HEK293 (cell line): Measurements from ENCODE around the gene FAM171A1.

Experiments used
- HIC1 ChIP-seq: fragments of 450-650 bp; formaldehyde crosslinking; IDR thresholded peaks from 2 replicates; pipeline ENCODE4 v1.5.1; 2016; ENCODE audit warnings: missing biosample characterization, missing genetic modification characterization
- WT1 ChIP-seq: fragments of 450-650 bp; formaldehyde crosslinking; IDR thresholded peaks from 2 replicates; pipeline ENCODE4 v1.5.1; 2016; ENCODE audit warnings: missing biosample characterization, missing genetic modification characterization
- ZBTB20 ChIP-seq: fragments of 450-650 bp; formaldehyde crosslinking; IDR thresholded peaks from 2 replicates; pipeline ENCODE4 v1.5.1; 2016; ENCODE audit warnings: missing biosample characterization, missing genetic modification characterization
- ZNF184 ChIP-seq: fragments of 450-650 bp; IDR thresholded peaks from 2 replicates; pipeline ENCODE4 v1.5.1; 2018; ENCODE audit warnings: missing biosample characterization, mild to moderate bottlenecking, missing genetic modification characterization
- ZNF335 ChIP-seq: fragments of 450-650 bp; formaldehyde crosslinking; conservative IDR thresholded peaks from 2 replicates; pipeline ENCODE4 v1.5.1; 2016; ENCODE audit warnings: missing biosample characterization, missing genetic modification characterization
- ZNF362 ChIP-seq: fragments of 450-650 bp; formaldehyde crosslinking; IDR thresholded peaks from 2 replicates; pipeline ENCODE4 v1.5.1; 2016; ENCODE audit warnings: missing biosample characterization, missing genetic modification characterization
- ZNF48 ChIP-seq: fragments of 450-650 bp; formaldehyde crosslinking; IDR thresholded peaks from 2 replicates; pipeline ENCODE4 v1.5.1; 2016; ENCODE audit warnings: missing biosample characterization, missing genetic modification characterization
- ZNF510 ChIP-seq: fragments of 450-650 bp; formaldehyde crosslinking; IDR thresholded peaks from 2 replicates; pipeline ENCODE4 v1.5.1; 2018; ENCODE audit warnings: mild to moderate bottlenecking, missing genetic modification characterization, missing biosample characterization; ENCODE audit not compliant: insufficient replicate concordance
- ZNF664 ChIP-seq: fragments of 450-650 bp; formaldehyde crosslinking; IDR thresholded peaks from 2 replicates; pipeline ENCODE4 v1.5.1; 2016; ENCODE audit warnings: missing biosample characterization, missing genetic modification characterization
- ZNF747 ChIP-seq: fragments of 450-650 bp; formaldehyde crosslinking; IDR thresholded peaks from 2 replicates; pipeline ENCODE4 v1.5.1; 2016; ENCODE audit warnings: missing biosample characterization, missing genetic modification characterization
- ZNF776 ChIP-seq: fragments of 450-650 bp; formaldehyde crosslinking; IDR thresholded peaks from 2 replicates; pipeline ENCODE4 v1.5.0; 2017; ENCODE audit warnings: missing biosample characterization, missing genetic modification characterization, borderline replicate concordance
- ZNF791 ChIP-seq: fragments of 450-650 bp; formaldehyde crosslinking; IDR thresholded peaks from 2 replicates; pipeline ENCODE4 v1.5.1; 2016; ENCODE audit warnings: missing biosample characterization, missing genetic modification characterization
- TF ChIP-seq, protein P1 (sequence below): fragments of 450-650 bp; formaldehyde crosslinking; IDR thresholded peaks from 2 replicates; pipeline ENCODE4 v1.5.1; 2016; ENCODE audit warnings: missing biosample characterization, missing genetic modification characterization
- TF ChIP-seq, protein P2 (sequence below): fragments of 450-650 bp; formaldehyde crosslinking; IDR thresholded peaks from 2 replicates; pipeline ENCODE4 v1.5.1; 2017; ENCODE audit warnings: missing biosample characterization, missing genetic modification characterization

GRCh38 chr10:15244635-15245197, 126.4 kb downstream of the FAM171A1 start:
- TF ChIP-seq HIC1 (tag by site-specific recombination), result no peak
- TF ChIP-seq, protein P1, sequence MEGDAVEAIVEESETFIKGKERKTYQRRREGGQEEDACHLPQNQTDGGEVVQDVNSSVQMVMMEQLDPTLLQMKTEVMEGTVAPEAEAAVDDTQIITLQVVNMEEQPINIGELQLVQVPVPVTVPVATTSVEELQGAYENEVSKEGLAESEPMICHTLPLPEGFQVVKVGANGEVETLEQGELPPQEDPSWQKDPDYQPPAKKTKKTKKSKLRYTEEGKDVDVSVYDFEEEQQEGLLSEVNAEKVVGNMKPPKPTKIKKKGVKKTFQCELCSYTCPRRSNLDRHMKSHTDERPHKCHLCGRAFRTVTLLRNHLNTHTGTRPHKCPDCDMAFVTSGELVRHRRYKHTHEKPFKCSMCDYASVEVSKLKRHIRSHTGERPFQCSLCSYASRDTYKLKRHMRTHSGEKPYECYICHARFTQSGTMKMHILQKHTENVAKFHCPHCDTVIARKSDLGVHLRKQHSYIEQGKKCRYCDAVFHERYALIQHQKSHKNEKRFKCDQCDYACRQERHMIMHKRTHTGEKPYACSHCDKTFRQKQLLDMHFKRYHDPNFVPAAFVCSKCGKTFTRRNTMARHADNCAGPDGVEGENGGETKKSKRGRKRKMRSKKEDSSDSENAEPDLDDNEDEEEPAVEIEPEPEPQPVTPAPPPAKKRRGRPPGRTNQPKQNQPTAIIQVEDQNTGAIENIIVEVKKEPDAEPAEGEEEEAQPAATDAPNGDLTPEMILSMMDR (tag by site-specific recombination), result no peak
- no peak for TF ChIP-seq WT1 (tag by site-specific recombination)
- TF ChIP-seq ZNF776 (tag by site-specific recombination), result no peak
- TF ChIP-seq ZNF664 (tag by site-specific recombination), result no peak
- TF ChIP-seq ZNF747, result no peak
- no peak for TF ChIP-seq ZBTB20 (tag by site-specific recombination)
- no peak for TF ChIP-seq ZNF791 (tag by site-specific recombination)
- TF ChIP-seq, protein P2, sequence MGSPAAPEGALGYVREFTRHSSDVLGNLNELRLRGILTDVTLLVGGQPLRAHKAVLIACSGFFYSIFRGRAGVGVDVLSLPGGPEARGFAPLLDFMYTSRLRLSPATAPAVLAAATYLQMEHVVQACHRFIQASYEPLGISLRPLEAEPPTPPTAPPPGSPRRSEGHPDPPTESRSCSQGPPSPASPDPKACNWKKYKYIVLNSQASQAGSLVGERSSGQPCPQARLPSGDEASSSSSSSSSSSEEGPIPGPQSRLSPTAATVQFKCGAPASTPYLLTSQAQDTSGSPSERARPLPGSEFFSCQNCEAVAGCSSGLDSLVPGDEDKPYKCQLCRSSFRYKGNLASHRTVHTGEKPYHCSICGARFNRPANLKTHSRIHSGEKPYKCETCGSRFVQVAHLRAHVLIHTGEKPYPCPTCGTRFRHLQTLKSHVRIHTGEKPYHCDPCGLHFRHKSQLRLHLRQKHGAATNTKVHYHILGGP (tag by site-specific recombination), result no peak
- TF ChIP-seq ZNF510 (tag by site-specific recombination), result no peak
- no peak for TF ChIP-seq ZNF48 (tag by site-specific recombination)
- TF ChIP-seq ZNF362 (tag by site-specific recombination), result no peak
- TF ChIP-seq ZNF335 (tag by site-specific recombination), result no peak
- no peak for TF ChIP-seq ZNF184 (tag by site-specific recombination)
